Measurements from ENCODE around the gene ZNF473.
"Not testable (repeated sequence)": the region's sequence is repeated elsewhere in the genome, so short reads cannot be mapped to it uniquely, and the experiment has no call there.

Gene ZNF473

DNA sequence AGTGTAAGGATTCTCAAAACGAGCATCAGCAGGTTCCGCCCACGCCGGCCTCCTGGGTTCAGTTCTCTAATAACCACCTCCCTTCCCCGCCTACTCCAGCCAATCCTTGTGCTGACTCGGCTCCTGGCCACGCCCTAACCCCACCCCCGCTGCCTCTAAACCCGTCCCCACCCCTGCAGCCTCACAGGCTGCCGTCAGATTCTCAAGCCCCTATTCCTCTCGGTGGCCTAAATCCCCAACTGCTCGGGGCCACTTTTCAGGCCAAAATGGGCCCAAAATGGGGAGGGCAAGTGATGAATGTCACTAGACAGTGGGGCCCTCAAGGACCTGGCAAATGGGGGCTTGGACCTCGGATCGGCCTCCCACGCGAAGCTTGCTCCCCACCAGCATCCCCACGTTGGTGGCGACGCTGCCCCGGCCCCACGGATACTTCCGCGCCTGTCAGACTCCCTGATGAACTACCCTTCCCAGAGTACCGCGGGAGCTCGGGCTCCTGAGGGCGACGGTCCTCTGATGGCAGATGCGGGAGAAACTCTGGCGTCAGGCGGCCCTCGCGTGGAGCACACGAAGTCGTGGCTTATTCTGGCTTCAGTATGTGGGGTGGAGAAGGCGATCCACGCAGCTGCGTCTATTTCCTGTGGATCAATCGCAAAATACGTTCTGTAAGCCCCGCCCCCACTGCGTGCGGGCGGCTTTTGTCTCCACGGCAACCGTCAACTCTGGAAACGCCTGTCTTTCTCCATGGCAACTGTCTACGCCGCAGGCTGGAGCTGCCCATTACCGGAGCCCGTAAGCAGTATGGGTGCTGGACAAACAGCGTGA is 24.8 kb downstream of the ZNF473 start:
- peak; percentile 39 for DNase-seq (ENCODE audit: low read depth)

DNA sequence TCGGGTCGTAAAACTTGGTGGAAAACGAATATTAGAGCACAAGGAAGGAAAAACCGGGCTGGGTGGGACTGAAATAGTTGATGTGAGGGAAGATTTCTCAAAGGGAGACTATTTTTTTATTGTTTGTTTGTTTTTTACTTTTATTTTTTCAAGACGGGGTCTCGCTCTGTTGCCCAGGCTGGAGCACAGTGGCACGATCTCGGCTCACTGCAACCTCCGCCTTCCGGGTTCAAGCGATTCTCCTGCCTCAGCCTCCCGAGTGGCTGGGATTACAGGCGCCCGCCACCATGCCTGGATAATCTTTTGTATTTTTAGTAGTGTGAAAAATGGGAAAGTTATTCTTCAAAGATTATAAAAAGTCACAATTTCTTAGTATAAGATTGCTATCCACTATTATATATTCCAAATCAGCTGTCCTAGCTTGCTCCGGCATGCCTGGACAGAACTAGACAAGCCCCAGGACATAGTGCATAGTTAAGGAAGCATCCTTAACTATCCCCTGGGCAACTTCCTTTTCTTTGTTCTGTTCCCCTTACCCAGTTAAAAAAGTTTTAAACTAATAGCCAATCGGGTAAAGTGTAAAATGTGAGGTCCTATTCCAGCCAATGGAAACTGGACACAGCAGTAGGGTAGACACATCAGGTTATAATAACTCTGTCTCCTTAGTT is 25.6 kb downstream of the ZNF473 start:
- not testable (repeated sequence) for DNase-seq (ENCODE audit: low read depth)

DNA sequence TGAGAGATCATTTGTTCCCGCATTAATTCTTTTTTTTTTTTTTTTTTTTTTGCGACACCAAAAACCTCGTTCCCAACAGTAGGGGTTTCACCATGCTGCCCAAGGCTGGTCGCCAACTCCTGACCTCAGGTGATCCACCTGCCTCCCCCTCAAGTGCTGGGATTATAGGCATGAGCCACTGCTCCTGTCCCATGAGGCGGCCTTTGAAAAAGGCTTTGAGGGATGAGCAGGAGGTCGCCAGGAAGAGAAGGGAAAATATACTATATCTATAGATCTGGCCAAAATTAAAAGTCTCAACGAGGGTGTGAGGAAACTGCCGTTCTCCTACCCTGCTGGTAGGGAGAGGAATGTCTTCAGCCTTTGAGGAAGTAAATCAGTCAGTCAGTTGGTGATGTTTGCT is 26.2 kb downstream of the ZNF473 start:
- no peak for DNase-seq (ENCODE audit: low read depth)

DNA sequence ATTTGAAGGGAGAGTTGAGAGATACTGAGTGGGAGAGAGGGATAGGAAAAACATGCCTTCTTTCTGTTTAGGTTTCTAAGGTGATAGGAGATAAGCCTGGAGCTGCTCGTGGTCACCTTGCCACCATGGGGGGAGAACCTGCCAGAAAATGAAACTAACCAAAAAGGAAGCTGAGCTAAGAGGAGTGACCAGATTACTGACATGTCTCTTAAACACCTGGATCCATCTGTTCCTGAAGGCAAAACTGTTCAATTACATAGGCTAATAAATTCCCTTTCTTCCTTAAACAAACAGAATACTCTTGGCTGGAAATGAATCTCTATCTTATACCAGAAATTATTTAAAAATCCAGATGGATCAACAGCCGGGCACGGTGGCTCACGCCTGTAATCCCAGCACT is 27.3 kb downstream of the ZNF473 start:
- no peak for DNase-seq (ENCODE audit: low read depth)

DNA sequence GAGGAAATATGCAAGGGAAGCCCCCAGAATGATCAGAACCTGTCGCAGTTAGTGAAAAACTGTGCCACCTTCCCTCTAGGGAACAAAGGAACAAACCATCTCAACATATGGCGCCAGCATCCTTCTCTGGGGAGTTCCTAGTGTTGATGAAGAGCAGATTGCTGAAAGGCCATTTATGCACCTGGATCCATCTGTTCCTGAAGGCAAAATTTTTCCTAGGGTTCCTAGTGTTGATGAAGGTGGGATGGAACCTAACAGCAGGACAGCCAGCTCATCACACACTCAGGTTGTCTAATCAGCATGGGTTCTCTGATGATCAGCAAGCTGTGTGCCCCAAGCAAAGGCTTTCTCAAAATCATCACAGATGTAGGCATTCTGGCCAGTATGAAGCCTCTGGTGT is 32.6 kb downstream of the ZNF473 start:
- DNase-seq (ENCODE audit: low read depth), result no peak

DNA sequence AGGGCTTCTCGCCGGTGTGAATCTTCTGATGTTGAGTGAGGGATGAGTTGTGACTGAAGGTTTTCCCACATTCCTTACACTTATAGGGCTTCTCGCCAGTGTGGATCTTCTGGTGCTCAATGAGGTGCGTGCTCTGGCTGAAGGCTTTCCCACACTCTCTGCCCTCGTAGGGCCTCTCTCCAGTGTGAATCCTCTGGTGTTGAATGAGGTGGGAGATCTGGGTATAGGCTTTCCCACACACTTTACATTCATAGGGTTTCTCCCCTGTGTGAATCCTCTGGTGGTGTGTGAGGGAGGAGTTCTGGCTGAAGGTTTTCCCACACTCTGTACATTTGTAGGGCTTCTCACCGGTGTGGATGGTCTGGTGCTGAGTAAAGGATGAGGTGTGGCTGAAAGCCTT is 33.2 kb downstream of the ZNF473 start:
- DNase-seq (ENCODE audit: low read depth), result no peak

DNA sequence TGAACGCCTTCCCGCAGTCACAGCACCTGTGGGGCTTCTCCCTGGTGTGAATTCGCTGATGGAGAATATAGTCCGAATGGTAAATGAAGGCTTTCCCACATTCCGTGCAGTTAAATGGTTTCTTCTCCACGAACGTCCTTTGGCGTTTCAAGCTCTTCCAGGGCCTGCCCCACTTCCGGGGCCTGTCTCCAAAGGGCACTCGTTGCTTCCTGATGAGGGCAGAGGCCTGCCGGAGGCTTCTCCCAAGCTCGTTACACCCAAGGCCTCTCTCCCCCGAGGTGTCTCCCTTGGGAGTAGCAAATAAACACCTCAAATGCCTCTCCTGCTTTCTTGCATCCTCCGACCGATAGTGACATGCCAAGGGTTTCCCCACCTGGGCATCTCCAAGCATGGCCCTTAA is 34.3 kb downstream of the ZNF473 start:
- no peak for DNase-seq (ENCODE audit: low read depth)

DNA sequence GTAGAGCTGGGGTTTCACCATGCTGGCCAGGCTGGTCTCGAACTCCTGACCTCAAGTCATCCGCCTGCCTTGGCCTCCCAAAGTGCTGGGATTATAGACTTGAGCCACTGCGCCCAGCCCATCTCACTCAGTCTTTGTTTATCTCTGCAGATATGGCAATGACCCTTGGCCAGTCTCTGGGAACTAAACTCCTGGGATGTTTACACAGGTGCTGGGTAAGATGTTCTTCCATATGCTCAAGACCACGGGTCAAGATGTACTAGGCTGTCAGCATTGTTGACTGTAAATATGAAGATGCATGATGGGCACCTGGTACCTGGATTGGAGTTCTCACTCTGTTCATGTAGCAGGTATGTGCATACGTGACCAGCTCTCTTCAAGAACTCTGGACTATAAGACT is 35.8 kb downstream of the ZNF473 start:
- DNase-seq (ENCODE audit: low read depth), result no peak

DNA sequence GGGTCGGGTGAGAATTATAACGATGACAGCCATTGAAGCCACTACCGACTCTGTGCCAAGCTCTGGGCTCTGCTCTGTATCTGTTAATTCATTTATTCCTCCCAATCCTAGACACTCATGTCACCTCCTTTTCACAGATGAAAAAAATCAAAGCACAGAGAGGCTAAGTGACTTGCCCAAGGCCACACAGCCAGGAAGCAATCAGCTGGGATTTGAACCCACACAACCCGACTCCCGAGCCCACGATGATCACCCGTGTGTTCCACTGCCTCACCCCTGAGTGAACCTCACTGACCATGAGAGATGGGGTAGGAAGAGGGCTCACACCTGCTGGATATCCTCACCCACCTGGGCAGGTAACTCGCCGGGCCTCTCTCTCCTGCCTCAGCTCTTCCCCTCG is 40.1 kb downstream of the ZNF473 start:
- no peak for DNase-seq (ENCODE audit: low read depth)

DNA sequence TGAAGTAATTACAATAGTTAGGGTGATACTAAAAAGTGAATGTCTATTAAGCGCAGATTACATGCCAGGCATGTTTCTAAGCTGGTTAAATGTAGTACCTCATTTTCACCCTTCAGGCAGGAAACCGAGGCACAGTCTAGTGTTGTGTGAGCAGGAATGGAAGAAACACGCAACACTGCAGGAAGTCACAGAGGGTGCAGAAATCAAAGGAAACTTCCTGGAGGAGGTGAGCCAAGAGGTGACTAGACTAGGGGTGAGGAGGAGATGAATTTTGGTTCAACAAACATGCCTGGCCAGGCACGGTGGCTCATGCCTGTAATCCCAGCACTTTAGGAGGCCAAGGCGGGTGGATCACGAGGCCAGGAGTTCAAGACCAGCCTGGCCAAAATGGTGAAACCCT is 41.8 kb downstream of the ZNF473 start:
- no peak for DNase-seq (ENCODE audit: low read depth)

DNA sequence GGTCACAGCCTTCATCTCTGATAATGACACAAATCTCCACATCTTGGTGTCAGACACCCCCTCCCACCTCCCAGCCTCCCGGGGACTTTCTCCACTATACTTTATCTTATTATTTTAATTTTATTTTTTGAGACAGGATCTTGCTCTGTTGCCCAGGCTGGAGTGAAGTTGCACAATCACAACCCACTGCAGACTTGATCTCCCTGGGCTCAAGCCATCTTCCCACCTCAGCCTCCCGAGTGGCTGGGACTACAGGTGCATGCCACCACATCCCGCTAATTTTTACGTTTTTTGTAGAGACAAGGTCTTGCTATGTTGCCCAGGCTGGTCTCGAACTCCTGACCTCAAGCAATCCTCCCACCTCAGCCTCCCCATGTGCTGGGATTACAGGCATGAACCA is 42.6 kb downstream of the ZNF473 start:
- not testable (repeated sequence) for DNase-seq (ENCODE audit: low read depth)

DNA sequence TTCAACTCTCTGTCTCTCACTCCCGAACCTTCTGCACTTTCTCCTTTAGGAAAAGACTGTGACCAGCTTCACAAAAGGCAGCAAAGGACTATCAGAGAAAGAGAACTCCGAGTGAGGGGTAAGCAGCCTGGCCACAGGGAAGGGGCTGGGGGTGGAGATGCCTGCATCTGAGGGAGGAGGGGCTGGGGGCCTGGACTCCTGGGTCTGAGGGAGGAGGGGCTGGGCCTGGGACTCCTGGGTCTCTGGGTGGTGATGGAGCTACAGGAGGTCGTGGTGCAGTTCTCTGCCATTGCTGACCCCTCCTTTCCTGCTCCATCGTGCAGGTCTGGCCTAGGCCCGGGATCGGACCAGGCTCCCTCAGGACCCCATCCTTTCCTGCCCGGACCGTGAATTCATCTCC is 49.3 kb downstream of the ZNF473 start:
- DNase-seq (ENCODE audit: low read depth), result not testable (repeated sequence)

DNA sequence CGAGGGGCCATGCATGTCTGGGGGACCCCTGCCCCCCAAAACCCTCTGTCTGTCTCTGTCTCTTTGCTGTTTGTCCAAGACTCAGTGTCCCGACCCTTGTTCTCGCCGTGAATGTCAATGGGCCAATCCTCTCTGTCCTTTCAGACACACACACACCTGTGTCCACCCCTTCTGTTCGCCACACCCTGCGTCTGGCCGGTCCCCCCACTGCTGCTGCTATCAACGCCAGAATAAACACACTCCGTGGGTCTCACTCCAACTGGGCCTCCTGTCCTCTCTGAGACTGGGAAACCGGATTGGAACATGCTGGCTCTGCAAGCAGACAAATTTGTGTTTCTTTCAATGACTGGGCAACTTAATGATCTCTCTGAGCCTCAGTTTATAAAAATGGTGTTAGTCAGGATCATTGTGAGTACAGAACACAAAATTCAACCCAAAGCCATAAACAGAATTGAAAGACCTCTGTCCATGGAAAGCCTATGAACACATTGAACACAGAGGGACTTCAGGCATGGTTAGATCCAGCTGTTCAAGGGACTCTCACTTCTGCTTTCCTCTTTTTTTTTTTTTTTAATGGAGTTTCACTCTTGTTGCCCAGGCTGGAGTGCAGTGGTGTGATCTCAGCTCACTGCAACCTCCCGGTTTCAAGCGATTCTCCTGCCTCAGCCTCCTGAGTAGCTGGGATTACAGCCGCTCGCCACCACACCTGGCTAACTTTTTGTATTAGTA is 50.0 kb downstream of the ZNF473 start:
- not testable (repeated sequence) for DNase-seq (ENCODE audit: low read depth)

DNA sequence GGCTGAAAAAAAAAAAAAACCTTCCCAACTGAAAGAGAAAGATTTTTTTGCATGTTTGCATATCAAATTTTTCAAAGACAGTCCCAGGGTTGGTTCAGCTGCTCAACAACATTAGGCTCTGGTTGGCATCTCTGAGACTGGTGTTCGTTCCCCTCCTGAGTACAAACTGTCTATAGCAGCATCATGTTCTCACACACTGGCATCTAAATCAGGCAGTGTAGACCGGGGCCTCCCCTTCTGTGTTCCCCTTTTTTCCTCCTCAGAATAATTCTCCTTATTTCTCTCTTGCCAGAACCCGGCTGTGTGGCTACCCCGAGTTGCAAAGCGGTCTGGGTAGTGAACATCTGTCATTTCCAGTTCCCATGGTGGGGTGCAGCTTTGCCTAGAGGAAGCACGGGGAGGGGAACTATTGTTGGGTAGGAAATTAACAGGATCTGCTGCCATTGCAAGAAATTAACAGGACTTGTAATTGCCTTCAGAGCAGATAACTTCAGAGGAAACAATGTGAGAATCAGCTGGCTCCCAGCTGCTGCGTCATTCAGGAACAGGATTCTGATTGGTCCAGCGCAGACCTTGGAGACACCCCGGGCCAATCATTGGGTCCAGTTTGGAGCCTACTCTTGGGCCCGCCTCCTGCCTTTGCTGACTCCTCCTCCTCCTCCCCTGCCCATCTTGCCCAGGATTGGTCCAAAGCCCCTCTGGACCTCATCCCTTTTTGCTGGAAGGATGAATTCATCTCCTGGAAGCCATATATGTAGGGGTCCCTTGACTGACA is 51.0 kb downstream of the ZNF473 start:
- DNase-seq (ENCODE audit: low read depth), result not testable (repeated sequence)

DNA sequence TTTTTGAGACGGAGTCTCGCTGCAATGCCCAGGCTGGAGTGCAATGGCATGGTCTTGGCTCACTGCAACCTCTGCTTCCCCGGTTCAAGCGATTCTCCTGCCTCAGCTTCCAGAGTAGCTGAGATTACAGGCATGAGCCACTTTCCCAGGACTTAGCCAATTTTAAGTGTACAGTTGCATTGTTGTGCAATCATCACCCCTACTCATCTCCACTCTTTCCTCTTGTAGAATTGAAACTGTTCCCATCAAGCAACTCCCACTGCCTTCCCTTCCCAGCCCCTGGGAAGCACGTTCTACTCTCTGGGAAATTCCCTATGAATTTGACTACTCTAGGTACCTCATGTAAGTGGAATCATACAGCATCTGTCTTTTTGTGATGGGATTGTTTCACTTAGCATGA is 53.2 kb downstream of the ZNF473 start:
- DNase-seq (ENCODE audit: low read depth), result not testable (repeated sequence)

DNA sequence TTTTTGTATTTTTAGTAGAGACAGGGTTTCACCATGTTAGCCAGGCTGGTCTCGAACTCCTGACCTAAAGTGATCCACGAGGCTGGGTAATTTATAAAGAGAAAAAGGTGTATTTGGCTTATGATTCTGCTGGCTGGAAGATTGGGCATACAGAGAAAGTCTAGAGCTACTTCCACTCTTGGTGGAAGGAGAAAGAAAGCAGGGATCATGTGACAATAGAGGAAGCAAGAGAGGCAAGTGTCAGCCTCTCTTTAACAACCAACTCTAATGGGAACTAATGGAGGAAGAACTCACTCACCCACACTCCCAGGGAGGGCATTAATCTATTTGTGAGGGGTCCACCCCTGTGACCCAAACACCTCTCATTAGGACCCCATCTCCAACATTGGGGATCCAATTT is 58.6 kb downstream of the ZNF473 start:
- not testable (repeated sequence) for DNase-seq (ENCODE audit: low read depth)

DNA sequence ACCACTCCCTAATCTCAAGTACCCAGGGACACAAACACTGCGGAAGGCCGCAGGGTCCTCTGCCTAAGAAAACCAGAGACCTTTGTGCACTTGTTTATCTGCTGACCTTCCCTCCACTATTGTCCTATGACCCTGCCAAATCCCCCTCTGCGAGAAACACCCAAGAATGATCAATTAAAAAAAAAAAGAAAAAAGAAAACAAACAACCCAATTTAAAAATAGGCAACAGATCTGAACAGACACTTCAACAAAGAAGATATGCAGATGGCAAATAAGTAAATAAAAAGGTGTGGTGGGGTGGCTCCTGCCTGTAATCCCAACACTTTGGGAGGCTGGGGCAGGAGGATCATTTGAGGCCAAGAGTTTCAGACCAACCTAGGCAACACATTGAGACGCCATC is 61.3 kb downstream of the ZNF473 start:
- not testable (repeated sequence) for DNase-seq (ENCODE audit: low read depth)

DNA sequence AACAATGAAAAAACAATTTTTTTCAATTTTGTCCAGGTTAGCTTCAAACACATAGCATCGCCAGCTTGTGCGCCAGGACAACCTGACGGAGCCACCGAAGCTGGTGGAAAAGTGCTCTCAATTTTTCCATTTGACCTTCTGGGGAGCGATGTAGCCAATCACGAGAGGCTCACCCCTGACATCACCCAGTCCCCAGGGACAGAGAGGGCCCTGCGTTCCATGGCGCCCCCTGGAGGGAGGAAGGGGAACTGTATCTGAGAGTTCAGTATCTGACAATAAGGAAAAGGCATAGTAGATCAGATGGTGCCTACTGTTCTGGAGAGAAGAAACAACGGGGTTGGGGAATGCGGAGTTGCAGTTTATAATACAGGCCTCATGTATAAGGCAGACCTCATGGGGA is 64.9 kb downstream of the ZNF473 start:
- peak; percentile 22 for DNase-seq (ENCODE audit: low read depth)

DNA sequence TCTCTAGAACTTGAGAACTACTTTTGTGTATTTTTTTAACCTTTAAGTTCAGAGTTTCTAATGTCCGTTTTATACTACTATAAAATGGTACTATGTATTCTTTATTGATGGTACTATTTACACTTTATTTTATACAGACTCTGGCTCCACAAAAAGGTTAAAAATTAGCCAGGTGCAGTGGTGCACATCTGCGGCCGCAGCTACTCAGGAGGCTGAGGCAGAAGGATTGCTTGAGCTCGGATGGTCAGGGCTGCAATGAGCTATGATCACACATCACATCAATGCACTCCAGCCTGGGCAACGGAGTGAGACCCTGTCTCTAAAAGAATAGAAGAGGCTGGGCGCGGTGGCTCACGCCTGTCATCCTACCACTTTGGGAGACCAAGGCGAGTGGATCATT is 66.0 kb downstream of the ZNF473 start:
- DNase-seq (ENCODE audit: low read depth), result not testable (repeated sequence)

DNA sequence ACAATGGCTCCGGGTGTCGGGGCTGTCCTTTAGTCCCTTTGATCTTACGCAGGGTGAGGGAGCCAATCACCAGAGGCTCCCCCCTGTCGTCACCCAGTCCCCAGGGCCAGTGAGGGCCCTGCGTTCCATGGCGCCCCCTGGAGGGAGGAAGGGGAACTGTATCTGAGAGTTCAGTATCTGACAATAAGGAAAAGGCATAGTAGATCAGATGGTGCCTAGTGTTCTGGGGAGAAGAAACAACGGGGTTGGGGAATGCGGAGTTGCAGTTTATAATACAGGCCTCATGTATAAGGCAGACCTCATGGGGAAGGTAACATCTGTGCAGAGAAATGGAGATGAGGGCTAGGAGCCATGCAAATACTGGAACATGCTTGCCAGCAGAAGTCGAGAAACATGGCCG is 66.8 kb downstream of the ZNF473 start:
- DNase-seq (ENCODE audit: low read depth), result not testable (repeated sequence)

DNA sequence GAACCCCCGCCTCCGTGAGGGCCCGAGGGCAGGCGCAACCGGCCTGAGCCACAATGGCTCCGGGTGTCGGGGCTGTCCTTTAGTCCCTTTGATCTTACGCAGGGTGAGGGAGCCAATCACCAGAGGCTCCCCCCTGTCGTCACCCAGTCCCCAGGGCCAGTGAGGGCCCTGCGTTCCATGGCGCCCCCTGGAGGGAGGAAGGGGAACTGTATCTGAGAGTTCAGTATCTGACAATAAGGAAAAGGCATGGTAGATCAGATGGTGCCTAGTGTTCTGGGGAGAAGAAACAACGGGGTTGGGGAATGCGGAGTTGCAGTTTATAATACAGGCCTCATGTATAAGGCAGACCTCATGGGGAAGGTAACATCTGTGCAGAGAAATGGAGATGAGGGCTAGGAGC is 72.1 kb downstream of the ZNF473 start:
- DNase-seq (ENCODE audit: low read depth), result not testable (repeated sequence)

DNA sequence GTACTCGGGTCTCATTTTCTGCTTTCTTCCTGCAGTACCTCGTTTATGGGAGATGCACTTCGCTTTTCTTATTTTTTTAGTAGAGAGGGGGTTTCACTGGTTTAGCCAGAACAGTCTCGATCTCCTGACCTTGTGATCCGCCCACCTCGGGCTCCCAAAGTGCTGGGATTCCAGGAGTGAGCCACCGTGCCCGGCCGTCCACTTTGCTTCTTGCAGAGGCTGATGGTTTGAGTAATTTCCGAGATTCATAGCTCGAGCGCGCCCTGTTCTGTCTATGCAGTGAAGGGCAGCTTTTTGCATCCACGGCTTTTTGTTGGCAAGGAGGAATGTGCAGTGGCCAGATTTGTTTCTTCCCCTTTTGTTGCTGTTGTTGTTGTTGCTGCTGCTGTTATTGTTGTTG is 73.1 kb downstream of the ZNF473 start:
- not testable (repeated sequence) for DNase-seq (ENCODE audit: low read depth)
